WTC11 (cell line): Measurements from ENCODE around the gene LMO1.

Experiments
- EMX1 ChIP-seq: fragments of 250-450 bp; sonication (Bioruptor Pico); IDR thresholded peaks from 2 replicates; pipeline ENCODE4 v1.8.0; 2021; ENCODE audit warnings: mild to moderate bottlenecking
- IRF2 ChIP-seq: sonication (generic); formaldehyde crosslinking; IDR thresholded peaks from 2 replicates; pipeline ENCODE4 v1.8.0; 2022; ENCODE audit warnings: low read depth, missing genetic modification reagents, borderline replicate concordance
- NFYB ChIP-seq: sonication (generic); formaldehyde crosslinking; conservative IDR thresholded peaks from 2 replicates; pipeline ENCODE4 v1.8.0; 2022; ENCODE audit warnings: low read depth, missing genetic modification reagents
- TF ChIP-seq, protein P1 (sequence below): fragments of 200-600 bp; IDR thresholded peaks from 2 replicates; pipeline ENCODE4 v1.8.0; 2022; ENCODE audit warnings: antibody characterized with exemption
- TF ChIP-seq, protein P2 (sequence below): sonication (generic); formaldehyde crosslinking; IDR thresholded peaks from 2 replicates; pipeline ENCODE4 v1.8.1; 2023; ENCODE audit warnings: mild to moderate bottlenecking, missing genetic modification reagents, moderate library complexity
- TF ChIP-seq, protein P3 (sequence below): sonication (generic); formaldehyde crosslinking; IDR thresholded peaks from 2 replicates; pipeline ENCODE4 v1.8.1; 2023; ENCODE audit warnings: mild to moderate bottlenecking, missing genetic modification reagents
- TF ChIP-seq, protein P4 (sequence below): fragments of 250-450 bp; sonication (Bioruptor Pico); IDR thresholded peaks from 2 replicates; pipeline ENCODE4 v1.9.0; 2021; ENCODE audit warnings: mild to moderate bottlenecking
- TF ChIP-seq, protein P5 (sequence below): sonication (generic); formaldehyde crosslinking; IDR thresholded peaks from 2 replicates; pipeline ENCODE4 v1.8.0; 2023; ENCODE audit warnings: mild to moderate bottlenecking, missing genetic modification reagents

DNA sequence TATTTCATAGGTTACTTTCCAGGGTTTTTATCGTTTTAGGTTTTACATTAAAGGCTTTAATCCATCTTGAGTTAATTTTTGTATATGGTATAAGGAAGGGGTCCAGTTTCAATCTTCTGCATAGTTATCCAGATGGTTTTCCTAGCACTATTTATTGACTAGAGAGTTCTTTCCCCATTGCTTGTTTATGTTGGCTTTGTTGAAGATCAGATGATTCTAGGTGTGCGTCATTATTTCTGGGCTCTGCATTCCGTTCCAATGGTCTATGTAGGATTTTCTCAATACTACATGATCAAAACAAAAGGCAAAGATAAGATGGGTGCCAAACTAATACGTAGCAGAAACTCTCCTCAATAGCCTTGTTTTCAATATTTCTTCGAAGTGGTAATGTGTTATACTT lies 80.6 kb downstream of the LMO1 start:
- TF ChIP-seq, protein P1, sequence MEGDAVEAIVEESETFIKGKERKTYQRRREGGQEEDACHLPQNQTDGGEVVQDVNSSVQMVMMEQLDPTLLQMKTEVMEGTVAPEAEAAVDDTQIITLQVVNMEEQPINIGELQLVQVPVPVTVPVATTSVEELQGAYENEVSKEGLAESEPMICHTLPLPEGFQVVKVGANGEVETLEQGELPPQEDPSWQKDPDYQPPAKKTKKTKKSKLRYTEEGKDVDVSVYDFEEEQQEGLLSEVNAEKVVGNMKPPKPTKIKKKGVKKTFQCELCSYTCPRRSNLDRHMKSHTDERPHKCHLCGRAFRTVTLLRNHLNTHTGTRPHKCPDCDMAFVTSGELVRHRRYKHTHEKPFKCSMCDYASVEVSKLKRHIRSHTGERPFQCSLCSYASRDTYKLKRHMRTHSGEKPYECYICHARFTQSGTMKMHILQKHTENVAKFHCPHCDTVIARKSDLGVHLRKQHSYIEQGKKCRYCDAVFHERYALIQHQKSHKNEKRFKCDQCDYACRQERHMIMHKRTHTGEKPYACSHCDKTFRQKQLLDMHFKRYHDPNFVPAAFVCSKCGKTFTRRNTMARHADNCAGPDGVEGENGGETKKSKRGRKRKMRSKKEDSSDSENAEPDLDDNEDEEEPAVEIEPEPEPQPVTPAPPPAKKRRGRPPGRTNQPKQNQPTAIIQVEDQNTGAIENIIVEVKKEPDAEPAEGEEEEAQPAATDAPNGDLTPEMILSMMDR, result no peak
- TF ChIP-seq IRF2 (CRISPR knock-in tag), result no peak
- TF ChIP-seq, protein P2, sequence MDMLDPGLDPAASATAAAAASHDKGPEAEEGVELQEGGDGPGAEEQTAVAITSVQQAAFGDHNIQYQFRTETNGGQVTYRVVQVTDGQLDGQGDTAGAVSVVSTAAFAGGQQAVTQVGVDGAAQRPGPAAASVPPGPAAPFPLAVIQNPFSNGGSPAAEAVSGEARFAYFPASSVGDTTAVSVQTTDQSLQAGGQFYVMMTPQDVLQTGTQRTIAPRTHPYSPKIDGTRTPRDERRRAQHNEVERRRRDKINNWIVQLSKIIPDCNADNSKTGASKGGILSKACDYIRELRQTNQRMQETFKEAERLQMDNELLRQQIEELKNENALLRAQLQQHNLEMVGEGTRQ (CRISPR knock-in tag), result no peak
- TF ChIP-seq, protein P3, sequence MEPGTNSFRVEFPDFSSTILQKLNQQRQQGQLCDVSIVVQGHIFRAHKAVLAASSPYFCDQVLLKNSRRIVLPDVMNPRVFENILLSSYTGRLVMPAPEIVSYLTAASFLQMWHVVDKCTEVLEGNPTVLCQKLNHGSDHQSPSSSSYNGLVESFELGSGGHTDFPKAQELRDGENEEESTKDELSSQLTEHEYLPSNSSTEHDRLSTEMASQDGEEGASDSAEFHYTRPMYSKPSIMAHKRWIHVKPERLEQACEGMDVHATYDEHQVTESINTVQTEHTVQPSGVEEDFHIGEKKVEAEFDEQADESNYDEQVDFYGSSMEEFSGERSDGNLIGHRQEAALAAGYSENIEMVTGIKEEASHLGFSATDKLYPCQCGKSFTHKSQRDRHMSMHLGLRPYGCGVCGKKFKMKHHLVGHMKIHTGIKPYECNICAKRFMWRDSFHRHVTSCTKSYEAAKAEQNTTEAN, result no peak
- TF ChIP-seq NFYB, result no peak
- TF ChIP-seq EMX1 (CRISPR knock-in tag), result no peak
- TF ChIP-seq, protein P4, sequence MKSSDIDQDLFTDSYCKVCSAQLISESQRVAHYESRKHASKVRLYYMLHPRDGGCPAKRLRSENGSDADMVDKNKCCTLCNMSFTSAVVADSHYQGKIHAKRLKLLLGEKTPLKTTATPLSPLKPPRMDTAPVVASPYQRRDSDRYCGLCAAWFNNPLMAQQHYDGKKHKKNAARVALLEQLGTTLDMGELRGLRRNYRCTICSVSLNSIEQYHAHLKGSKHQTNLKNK, result no peak
- TF ChIP-seq, protein P5, sequence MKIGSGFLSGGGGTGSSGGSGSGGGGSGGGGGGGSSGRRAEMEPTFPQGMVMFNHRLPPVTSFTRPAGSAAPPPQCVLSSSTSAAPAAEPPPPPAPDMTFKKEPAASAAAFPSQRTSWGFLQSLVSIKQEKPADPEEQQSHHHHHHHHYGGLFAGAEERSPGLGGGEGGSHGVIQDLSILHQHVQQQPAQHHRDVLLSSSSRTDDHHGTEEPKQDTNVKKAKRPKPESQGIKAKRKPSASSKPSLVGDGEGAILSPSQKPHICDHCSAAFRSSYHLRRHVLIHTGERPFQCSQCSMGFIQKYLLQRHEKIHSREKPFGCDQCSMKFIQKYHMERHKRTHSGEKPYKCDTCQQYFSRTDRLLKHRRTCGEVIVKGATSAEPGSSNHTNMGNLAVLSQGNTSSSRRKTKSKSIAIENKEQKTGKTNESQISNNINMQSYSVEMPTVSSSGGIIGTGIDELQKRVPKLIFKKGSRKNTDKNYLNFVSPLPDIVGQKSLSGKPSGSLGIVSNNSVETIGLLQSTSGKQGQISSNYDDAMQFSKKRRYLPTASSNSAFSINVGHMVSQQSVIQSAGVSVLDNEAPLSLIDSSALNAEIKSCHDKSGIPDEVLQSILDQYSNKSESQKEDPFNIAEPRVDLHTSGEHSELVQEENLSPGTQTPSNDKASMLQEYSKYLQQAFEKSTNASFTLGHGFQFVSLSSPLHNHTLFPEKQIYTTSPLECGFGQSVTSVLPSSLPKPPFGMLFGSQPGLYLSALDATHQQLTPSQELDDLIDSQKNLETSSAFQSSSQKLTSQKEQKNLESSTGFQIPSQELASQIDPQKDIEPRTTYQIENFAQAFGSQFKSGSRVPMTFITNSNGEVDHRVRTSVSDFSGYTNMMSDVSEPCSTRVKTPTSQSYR, result no peak
